K562 (cell line): Measurements from ENCODE around the gene CDH5. TPM values are rescaled to one million over a fixed set of nuclear protein-coding genes. Genes with fewer than 3 reads are reported as not detected.

Source experiments
- ATAC-seq: fragments of 200-7000 bp; cut with Tn5 transposase; 3 replicates; pipeline ENCODE4 v1.9.1; 2020; ENCODE audit warnings: moderate library complexity
- BruUV-seq: library from RNA; stranded (reverse); fragments of 400-500 nt; replicated peaks from 2 replicates; lab custom pipeline; 2021; lab: Mats Ljungman, UMichigan
- CTCF ChIA-PET: fragments of 300-600 bp; formaldehyde crosslinking; extraction: SDS; loops from one replicate; lab custom pipeline; 2021; ENCODE audit warnings: low intra/inter-chr PET ratio; lab: Yijun Ruan, JAX
- POLR2A ChIA-PET: fragments of 300-600, 350-650 bp; sonication (Branson Sonifier 250); formaldehyde crosslinking; extraction: SDS; loops from one replicate; lab custom pipeline; 2021; ENCODE audit warnings: antibody characterized with exemption, inconsistent platforms; lab: Yijun Ruan, JAX
- DNase-seq, 4 experiments: peaks; one replicate each; pipeline versions ENCODE4 v3.0.0 to v3.0.0-alpha.2; 2011 to 2018; ENCODE audit warnings: low spot score in 3 of 4, mixed read lengths in 3 of 4; ENCODE audit errors: extremely low read depth in 1 of 4
- FAIRE-seq: peaks from 2 replicates; lab custom pipeline; 2011; peaks lifted over from hg19 to GRCh38; lab: Jason Lieb, UNC
- H2AFZ ChIP-seq: 2 replicates; pipeline ENCODE4 v1.6.0; 2011; ENCODE audit warnings: low read depth, low read length, control low read depth, inconsistent platforms
- H3K27ac ChIP-seq: fragments of 200-600 bp; 3 replicates; pipeline ENCODE4 v1.8.0; 2011; ENCODE audit warnings: low read depth, mild to moderate bottlenecking, control low read depth, inconsistent platforms, low read length, moderate library complexity, mixed read lengths; ENCODE audit errors: extremely low read depth
- H3K27me3 ChIP-seq, 2 experiments: fragments of 300-600 bp in 1 of 2; 2 replicates in 1 of 2; 3 replicates in 1 of 2; pipeline versions ENCODE4 v1.6.0 to v1.8.0; 2011; ENCODE audit warnings: inconsistent platforms in 2 of 2, low read length in 2 of 2, mild to moderate bottlenecking in 1 of 2, mixed read lengths in 1 of 2, moderate library complexity in 1 of 2; ENCODE audit not compliant: control insufficient read depth in 2 of 2, insufficient read depth in 2 of 2
- H3K36me3 ChIP-seq: fragments of 300-600 bp; 3 replicates; pipeline ENCODE4 v1.8.0; 2011; ENCODE audit warnings: mild to moderate bottlenecking, low read length, inconsistent platforms; ENCODE audit not compliant: control insufficient read depth, insufficient read depth
- H3K4me1 ChIP-seq, 2 experiments: fragments of 200-600 bp in 1 of 2; replicated peaks in 1 of 2; 2 replicates in 1 of 2; 3 replicates in 1 of 2; pipeline versions ENCODE4 v1.5.1 to v1.8.0; 2011; ENCODE audit warnings: inconsistent platforms in 2 of 2, low read length in 2 of 2, mild to moderate bottlenecking in 1 of 2, mixed read lengths in 1 of 2, moderate library complexity in 1 of 2; ENCODE audit not compliant: control insufficient read depth in 2 of 2, insufficient read depth in 2 of 2
- H3K4me2 ChIP-seq: 2 replicates; pipeline ENCODE4 v1.6.1; 2011; ENCODE audit warnings: low read length, control low read depth, inconsistent platforms, mixed read lengths; ENCODE audit not compliant: insufficient read depth
- H3K4me3 ChIP-seq: fragments of 200-600 bp; sonication (generic), shearing (Covaris generic); 2 replicates; pipeline ENCODE4 v1.5.1; 2016; ENCODE audit warnings: control low read depth, inconsistent platforms
- H3K79me2 ChIP-seq: fragments of 200-600 bp; 3 replicates; pipeline ENCODE4 v1.8.0; 2011; ENCODE audit warnings: low read length, inconsistent platforms; ENCODE audit not compliant: control insufficient read depth, insufficient read depth
- H3K9ac ChIP-seq, 2 experiments: 2 replicates each; pipeline versions ENCODE4 v1.6.0 to v1.6.1; 2011; ENCODE audit warnings: low read depth in 2 of 2, low read length in 2 of 2, control low read depth in 1 of 2, inconsistent platforms in 1 of 2, mild to moderate bottlenecking in 1 of 2, mixed read lengths in 1 of 2; ENCODE audit not compliant: insufficient read depth in 1 of 2
- H3K9me1 ChIP-seq: one replicate; pipeline ENCODE4 v1.6.0; 2011; ENCODE audit warnings: inconsistent platforms, mild to moderate bottlenecking, low read length, moderate library complexity; ENCODE audit not compliant: control insufficient read depth, insufficient read depth
- H3K9me3 ChIP-seq: replicated peaks from 2 replicates; pipeline ENCODE4 v1.5.1; 2011; ENCODE audit warnings: low read depth, low read length, inconsistent platforms; ENCODE audit not compliant: control insufficient read depth, insufficient read depth
- H4K20me1 ChIP-seq: replicated peaks from 2 replicates; pipeline ENCODE4 v1.6.1; 2011; ENCODE audit warnings: low read length, inconsistent platforms, mixed read lengths; ENCODE audit not compliant: control insufficient read depth, insufficient read depth
- CREBBP ChIP-seq: IDR thresholded peaks from one replicate; pipeline ENCODE4 v1.6.1; 2012; ENCODE audit warnings: low read depth, mild to moderate bottlenecking, control low read depth, inconsistent platforms, low read length
- MCM5 ChIP-seq: fragments of 450-650 bp; IDR thresholded peaks from 2 replicates; pipeline ENCODE4 v1.6.1; 2016; ENCODE audit warnings: low read depth
- NFYB ChIP-seq: IDR thresholded peaks from 2 replicates; pipeline ENCODE4 v1.6.1; 2011; ENCODE audit warnings: mild to moderate bottlenecking, moderate library complexity; ENCODE audit not compliant: insufficient read length; ENCODE audit errors: extremely low read depth
- RBM14 ChIP-seq: fragments of 200-400 bp; formaldehyde crosslinking; IDR thresholded peaks from 2 replicates; pipeline ENCODE4 v1.6.1; 2018; ENCODE audit warnings: low read depth, mild to moderate bottlenecking, low read length, moderate library complexity, borderline replicate concordance; ENCODE audit not compliant: insufficient read depth
- WGBS: fragments of 100-300 bp; shearing (Covaris generic); methylation state at CpG from one replicate; pipeline ENCODE4 v1.1.6; 2016; ENCODE audit warnings: low coverage, mixed read lengths; ENCODE audit not compliant: insufficient coverage; ENCODE audit errors: missing lambda C conversion rate; 5-methylcytosine and 5-hydroxymethylcytosine counted together
- in situ Hi-C: fragments of 300-500 bp; cut with MboI; formaldehyde crosslinking; loops from 4 replicates; pipeline ENCODE4 v1.15.0; 2018; ENCODE audit warnings: inconsistent platforms, mixed read lengths
- intact Hi-C: fragments of 100-400 bp; cut with micrococcal nuclease; formaldehyde crosslinking; loops from 2 replicates; pipeline ENCODE4 v1.14.2; 2022
- polyA plus RNA-seq, 8 experiments: library from polyadenylated mRNA; depleted of rRNA in 4 of 8; stranded (reverse) in 5 of 8; unstranded in 3 of 8; fragments of >200 nt; fragmentation: Nextera tagmentation in 2 of 8; fragmentation: Illumina TruSeq in 1 of 8; extraction: Ambion mirVana in 2 of 8; extraction: Trizol in 1 of 8; gene quantifications; 2 replicates each; pipeline versions ENCODE4 v1.2.1 to v1.2.3, GENCODE V29; 2011 to 2014; ENCODE audit warnings: inconsistent platforms in 1 of 8, missing spikeins in 1 of 8
- total RNA-seq, 7 experiments: library from RNA; depleted of rRNA in 6 of 7; stranded (reverse); fragments of >200 nt in 6 of 7; fragmentation: Illumina TruSeq in 2 of 7; extraction: Trizol in 2 of 7; gene quantifications; 2 replicates each; pipeline versions ENCODE4 v1.2.1 to v1.2.3, GENCODE V29; 2011 to 2021; ENCODE audit warnings: low replicate concordance in 1 of 7

CDH5 gene
- total and polyA plus RNA-seq, 9 of the 15 experiments (the other 6 are each of a cell fraction or from before 2014, with no cell fraction given): not detected

DNA sequence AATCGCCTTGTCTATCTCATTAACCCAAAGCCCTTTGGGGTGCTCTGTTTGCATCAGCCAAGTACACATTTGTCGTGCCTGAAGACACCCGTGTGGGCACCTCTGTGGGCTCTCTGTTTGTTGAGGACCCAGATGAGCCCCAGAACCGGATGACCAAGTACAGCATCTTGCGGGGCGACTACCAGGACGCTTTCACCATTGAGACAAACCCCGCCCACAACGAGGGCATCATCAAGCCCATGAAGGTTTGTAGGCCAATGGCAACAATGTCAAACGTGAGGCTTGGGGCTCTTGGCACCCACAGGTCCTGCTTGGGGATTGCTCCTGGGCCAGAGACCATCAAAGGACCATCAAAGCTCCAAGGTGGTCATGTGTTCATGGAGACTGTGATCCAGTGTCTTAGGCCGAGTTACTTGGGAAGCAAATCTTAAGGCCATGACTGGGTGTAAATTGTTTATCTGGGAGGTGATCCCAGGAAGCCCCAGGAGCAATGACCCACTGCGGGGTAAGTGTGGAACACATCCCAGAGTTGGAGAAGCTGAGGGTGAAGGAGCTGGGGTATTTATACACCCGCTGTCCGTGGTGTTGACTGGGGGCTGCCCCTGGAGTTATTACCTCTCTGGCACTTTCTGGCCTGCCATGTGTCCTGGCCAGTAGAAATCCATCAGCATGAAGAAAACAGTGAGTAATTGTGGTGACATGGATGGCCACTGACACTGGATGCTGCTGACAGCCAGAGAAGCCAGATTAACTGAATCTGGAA, 24.0 kb downstream of the CDH5 start:
- no peak for TF ChIP-seq CREBBP
- TF ChIP-seq RBM14: no peak
- no peak for TF ChIP-seq NFYB
- TF ChIP-seq MCM5: no peak
- TF ChIP-seq, all 486 proteins: peak for 0
- Histone ChIP-seq H3K4me1 (no peaks in the 10 kb centered on the region), H3K9ac (no peak overlapping the region), H3K4me3 (no peak overlapping the region), H2AFZ (no peak overlapping the region), H3K9me1 (no peaks in the 10 kb centered on the region), H3K36me3 (no peaks in the 10 kb centered on the region), H3K27ac (no peak overlapping the region), H3K79me2 (no peaks in the 10 kb centered on the region), H3K27me3 (peaks cover 3 to 40% of the 10 kb centered on the region in 2 experiments; a peak in 4 of 5 replicates), H3K4me2 (no peak overlapping the region), H4K20me1 (no peaks in the 10 kb centered on the region), H3K9me3 (no peaks in the 10 kb centered on the region)
- WGBS: 0% methylated on average over 14 of the region's 14 CpGs
- DNase-seq: no peak
- intact Hi-C loops: no loop called here
- no TSS peak for BruUV-seq
- ChIA-PET POLR2A (interaction anchor here (0.5 kb wide), 1 partner anchor 25 kb away, joined by 3 read pairs; no protein-coding TSS in a partner anchor), CTCF (no interaction called here)
- FAIRE-seq: no peak
- no peak for ATAC-seq
- in situ Hi-C loops: no loop called here
